Measurements from ENCODE around the gene P2RX4. TPM values are rescaled to one million over a fixed set of nuclear protein-coding genes. Genes with fewer than 3 reads are reported as not detected.

P2RX4 gene
- total RNA-seq, 1 donor: 9.1 TPM

DNA sequence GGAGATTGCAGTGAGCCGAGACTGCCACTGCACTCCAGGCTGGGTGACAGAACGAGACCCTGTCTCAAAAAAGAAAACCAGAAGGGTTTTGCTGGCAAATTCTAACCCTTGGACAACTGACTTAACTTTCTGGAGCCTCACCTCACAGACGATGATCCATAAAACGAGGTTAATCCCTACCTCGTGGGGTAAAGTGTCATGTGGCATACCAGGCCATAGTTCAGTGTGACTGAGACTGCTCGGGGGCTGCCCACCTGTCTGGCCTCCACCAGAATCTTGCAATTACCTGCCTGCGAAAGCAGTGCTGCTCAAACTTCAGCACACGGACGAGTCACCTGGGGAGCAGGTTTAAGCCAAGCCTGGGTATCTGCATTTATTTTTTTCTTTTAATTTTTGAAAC, 26.8 kb downstream of the P2RX4 start:
- no peak for TF ChIP-seq CTCF (IDR thresholded peaks at IDR 0.05; ENCODE audit: insufficient read depth, low read length)
- H3K4me3 ChIP-seq (ENCODE audit: low read depth, low read length): no peak overlapping the region
- DNase-seq (ENCODE audit: low read depth): no peak

DNA sequence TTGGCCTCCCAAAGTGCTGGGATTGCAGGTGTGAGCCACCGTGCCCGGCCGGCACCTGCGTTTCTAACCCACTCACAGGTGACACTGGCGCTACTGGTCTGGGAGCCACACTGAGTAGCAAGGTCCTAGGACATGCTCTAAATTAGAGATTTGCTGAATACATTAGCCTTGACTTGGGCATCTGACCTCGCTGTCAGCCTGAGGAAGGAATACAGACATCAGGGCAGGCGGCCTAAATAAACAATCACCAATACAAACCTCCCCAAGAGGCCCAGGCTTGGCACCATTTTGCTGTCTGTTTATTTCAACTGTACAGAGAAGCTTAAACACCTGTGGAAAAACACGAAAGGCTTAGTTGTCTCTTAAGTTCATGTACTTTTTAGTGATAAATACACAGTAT, 27.5 kb downstream of the P2RX4 start:
- no peak for TF ChIP-seq CTCF (IDR thresholded peaks at IDR 0.05; ENCODE audit: insufficient read depth, low read length)
- no peak for DNase-seq (ENCODE audit: low read depth)
- no peak overlapping the region for H3K4me3 ChIP-seq (ENCODE audit: low read depth, low read length)

DNA sequence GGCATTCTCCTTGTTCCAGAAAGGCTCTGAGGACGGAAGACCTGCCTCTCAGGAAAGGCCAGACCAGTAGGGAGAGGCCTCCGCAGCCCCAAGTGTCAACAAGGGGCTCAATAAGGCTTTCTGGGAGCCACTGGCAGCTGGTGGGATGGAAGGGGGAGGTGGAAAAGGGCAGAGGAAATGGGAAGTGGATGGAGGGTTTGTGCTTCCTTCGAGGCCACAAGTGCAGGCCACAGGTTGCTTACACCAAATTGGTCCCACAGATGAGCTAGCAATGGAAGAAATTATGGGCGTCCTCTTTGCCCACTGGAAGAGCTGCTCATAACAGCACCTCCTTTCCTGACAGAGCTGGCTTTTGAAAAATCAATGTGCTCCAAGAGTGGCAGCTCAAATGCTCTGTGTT, 28.2 kb downstream of the P2RX4 start:
- no peak for DNase-seq (ENCODE audit: low read depth)
- no peak for TF ChIP-seq CTCF (IDR thresholded peaks at IDR 0.05; ENCODE audit: insufficient read depth, low read length)
- no peak overlapping the region for H3K4me3 ChIP-seq (ENCODE audit: low read depth, low read length)

GRCh38 chr12:121238604-121239350, 28.8 kb downstream of the P2RX4 start:
- no peak for DNase-seq (ENCODE audit: low read depth)
- H3K4me3 ChIP-seq (ENCODE audit: low read depth, low read length): no peak overlapping the region
- TF ChIP-seq CTCF (IDR thresholded peaks at IDR 0.05; ENCODE audit: insufficient read depth, low read length): no peak

DNA sequence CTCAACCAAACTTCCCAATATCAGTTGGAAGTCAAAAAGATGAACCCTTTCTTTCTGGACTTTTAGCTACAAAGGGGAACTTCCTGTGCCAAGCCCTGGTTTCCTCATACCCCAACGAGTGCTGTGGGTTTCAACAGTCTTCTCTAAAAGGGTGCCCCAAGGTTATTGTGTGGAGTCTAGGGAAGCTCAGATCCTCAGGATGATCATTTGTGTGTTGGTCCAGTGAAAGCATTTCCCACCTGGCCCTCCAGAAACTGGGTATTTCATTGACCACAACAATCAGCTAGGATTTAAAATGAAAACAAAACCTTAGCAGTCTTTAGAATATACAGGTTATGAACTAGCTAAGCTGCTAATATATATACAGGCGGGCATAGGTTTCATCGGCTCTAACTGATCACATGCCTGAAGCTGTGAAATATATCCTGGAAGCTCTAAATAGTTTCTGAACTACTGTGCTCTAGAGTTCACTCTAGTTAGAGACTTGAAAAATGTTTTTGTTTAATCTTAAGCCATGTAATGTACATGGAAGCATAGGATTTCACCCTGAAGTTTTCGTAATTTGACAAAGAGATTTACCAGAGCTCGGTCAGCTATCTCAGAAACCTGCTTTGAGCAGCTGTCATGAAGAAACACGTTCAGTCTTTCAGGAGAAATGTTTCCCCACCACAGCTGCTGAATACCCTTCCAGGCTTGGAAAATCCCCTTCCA, 29.6 kb downstream of the P2RX4 start:
- no peak for DNase-seq (ENCODE audit: low read depth)
- no peak for TF ChIP-seq CTCF (IDR thresholded peaks at IDR 0.05; ENCODE audit: insufficient read depth, low read length)
- no peak overlapping the region for H3K4me3 ChIP-seq (ENCODE audit: low read depth, low read length)

DNA sequence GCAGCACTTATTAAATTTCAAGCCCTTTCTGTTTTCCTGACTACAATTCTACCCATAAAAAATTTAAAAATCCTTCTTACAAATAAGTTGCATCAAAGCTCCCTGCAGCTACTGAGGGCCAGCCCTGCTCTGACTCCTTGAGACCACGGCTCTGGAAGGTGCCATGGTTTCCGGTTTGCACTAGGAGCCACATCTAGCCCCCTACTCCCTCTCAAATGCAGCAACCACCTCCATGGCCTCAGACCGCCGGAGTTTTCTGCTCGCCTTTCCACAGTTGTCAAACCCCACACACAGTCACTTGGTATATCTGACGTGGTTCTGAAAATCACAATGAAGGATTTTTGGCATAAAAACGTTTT, 30.1 kb downstream of the P2RX4 start:
- TF ChIP-seq CTCF (IDR thresholded peaks at IDR 0.05; ENCODE audit: insufficient read depth, low read length): no peak
- no peak overlapping the region for H3K4me3 ChIP-seq (ENCODE audit: low read depth, low read length)
- no peak for DNase-seq (ENCODE audit: low read depth)
